A673 (cell line): ENCODE results near the gene MEX3D. TPM values are rescaled to one million over a fixed set of nuclear protein-coding genes. Genes with fewer than 3 reads are reported as not detected.

Experiments used
- BruUV-seq: library from RNA; stranded (reverse); fragments of 400-500 nt; replicated peaks from 2 replicates; lab custom pipeline; 2021; lab: Mats Ljungman, UMichigan
- CTCF ChIA-PET: fragments of 300-600 bp; sonication (Branson Sonifier 250); formaldehyde crosslinking; loops from one replicate; lab custom pipeline; 2022; ENCODE audit warnings: antibody characterized with exemption; lab: Charles Lee
- POLR2A ChIA-PET: fragments of 300-600 bp; sonication (Branson Sonifier 250); formaldehyde crosslinking; loops from one replicate; lab custom pipeline; 2022; ENCODE audit warnings: antibody characterized with exemption; ENCODE audit not compliant: low non-redundant PET; lab: Charles Lee
- DNase-seq: peaks from one replicate; pipeline ENCODE4 v3.0.0-alpha.2; 2015; ENCODE audit warnings: low spot score
- H3K27ac ChIP-seq: fragments of 200-600 bp; sonication (generic); 2 replicates; pipeline ENCODE4 v1.5.1; 2016; ENCODE audit warnings: mixed run types, low read depth, mild to moderate bottlenecking, mixed read lengths, antibody characterized with exemption, low read length; ENCODE audit not compliant: poor library complexity, severe bottlenecking
- H3K27me3 ChIP-seq: fragments of 200-600 bp; sonication (generic); replicated peaks from 2 replicates; pipeline ENCODE4 v1.6.1; 2017; ENCODE audit warnings: mixed run types, low read depth, mild to moderate bottlenecking, mixed read lengths, antibody characterized with exemption, low read length; ENCODE audit not compliant: insufficient read depth, poor library complexity
- H3K36me3 ChIP-seq: fragments of 200-600 bp; sonication (generic); 2 replicates; pipeline ENCODE4 v1.6.1; 2016; ENCODE audit warnings: mixed run types, mild to moderate bottlenecking, mixed read lengths, antibody characterized with exemption, low read length; ENCODE audit not compliant: insufficient read depth, poor library complexity, severe bottlenecking
- H3K4me1 ChIP-seq: fragments of 200-600 bp; sonication (generic); 2 replicates; pipeline ENCODE4 v1.6.1; 2017; ENCODE audit warnings: mixed run types, mild to moderate bottlenecking, mixed read lengths, antibody characterized with exemption, low read length; ENCODE audit not compliant: insufficient read depth, poor library complexity, severe bottlenecking
- H3K4me3 ChIP-seq: fragments of 200-600 bp; sonication (generic); 2 replicates; pipeline ENCODE4 v1.5.1; 2016; ENCODE audit warnings: low read depth, mixed run types, mild to moderate bottlenecking, mixed read lengths, low read length; ENCODE audit not compliant: poor library complexity, severe bottlenecking
- H3K9me3 ChIP-seq: fragments of 200-600 bp; sonication (generic); 2 replicates; pipeline ENCODE4 v1.6.1; 2016; ENCODE audit warnings: mixed run types, low read depth, mild to moderate bottlenecking, mixed read lengths, antibody characterized with exemption, low read length; ENCODE audit not compliant: poor library complexity, severe bottlenecking
- EZH2 ChIP-seq: fragments of 200-600 bp; sonication (generic); IDR thresholded peaks from 2 replicates; pipeline ENCODE4 v1.6.1; 2017; ENCODE audit warnings: borderline replicate concordance, low read depth, mild to moderate bottlenecking, mixed read lengths, antibody characterized with exemption, low read length; ENCODE audit not compliant: poor library complexity, severe bottlenecking
- intact Hi-C: fragments of 100-400 bp; cut with micrococcal nuclease; formaldehyde crosslinking; loops from one replicate; pipeline ENCODE4 v1.10.0; 2022; ENCODE audit not compliant: unreplicated experiment
- total RNA-seq: library from RNA; stranded (reverse); gene quantifications from 2 replicates; pipeline ENCODE4 v1.2.3, GENCODE V29; 2021
- TF ChIP-seq, protein P1 (sequence below): fragments of 300-800, 200-600 bp; sonication (generic); conservative IDR thresholded peaks from 2 replicates; pipeline ENCODE4 v1.5.1; 2017; ENCODE audit warnings: low read depth, mild to moderate bottlenecking, antibody characterized with exemption, low read length, moderate library complexity, mixed read lengths

The MEX3D gene
- total RNA-seq, 1 experiment from 2014 or later, result 60.0 TPM

DNA sequence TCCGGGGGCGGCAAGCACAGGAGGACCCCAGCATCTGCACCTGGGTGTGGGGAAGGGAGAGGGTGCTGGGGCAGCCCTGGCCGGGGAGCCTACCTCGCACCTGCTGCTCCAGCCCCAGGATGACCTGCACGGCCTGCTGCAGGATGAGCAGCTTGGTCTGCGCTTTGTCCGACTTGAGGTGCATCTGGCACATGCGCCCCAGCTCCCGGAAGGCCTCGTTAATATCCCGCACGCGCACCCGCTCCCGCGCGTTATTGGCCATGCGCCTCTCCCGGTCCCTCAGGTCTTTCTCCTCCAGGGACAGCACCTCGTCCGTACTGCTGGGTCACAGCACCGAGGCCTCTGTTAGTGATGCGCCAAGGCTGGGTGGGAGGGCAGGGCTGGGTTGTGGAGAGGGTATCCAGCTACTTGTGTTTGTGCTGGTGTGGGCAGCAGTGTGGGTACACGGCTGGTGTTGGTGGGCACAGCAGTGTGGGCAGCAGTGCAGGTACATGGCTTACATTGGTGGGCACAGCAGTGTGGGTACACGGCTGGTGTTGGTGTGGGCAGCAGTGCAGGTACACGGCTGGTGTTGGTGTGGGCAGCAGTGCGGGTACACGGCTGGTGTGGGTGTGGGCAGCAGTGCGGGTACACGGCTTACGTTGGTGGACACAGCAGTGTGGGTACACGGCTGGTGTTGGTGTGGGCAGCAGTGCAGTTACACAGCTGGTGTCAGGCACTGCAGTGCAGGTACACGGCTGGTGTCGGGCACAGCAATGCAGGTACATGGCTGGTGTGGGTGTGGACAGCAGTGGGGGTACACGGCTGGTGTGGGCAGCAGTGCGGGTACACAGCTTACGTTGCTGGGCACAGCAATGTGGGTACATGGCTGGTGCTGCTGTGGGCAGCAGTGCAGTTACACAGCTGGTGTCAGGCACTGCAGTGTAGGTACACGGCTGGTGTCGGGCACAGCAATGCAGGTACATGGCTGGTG is 44.3 kb upstream of the MEX3D start:
- Histone ChIP-seq H3K27ac (no peak overlapping the region), H3K27me3 (no peaks in the 10 kb centered on the region), H3K36me3 (peaks cover 68% of the 10 kb centered on the region), H3K9me3 (no peaks in the 10 kb centered on the region), H3K4me1 (no peaks in the 10 kb centered on the region), H3K4me3 (no peak overlapping the region)
- intact Hi-C loops, result no loop called here
- no peak for DNase-seq
- no TSS peak for BruUV-seq
- POLR2A ChIA-PET, result interaction anchor here (0.8 kb wide), 1 partner anchor 643 kb away, joined by 32 read pairs; no protein-coding TSS in a partner anchor
- no peak for TF ChIP-seq EZH2
- TF ChIP-seq, protein P1, sequence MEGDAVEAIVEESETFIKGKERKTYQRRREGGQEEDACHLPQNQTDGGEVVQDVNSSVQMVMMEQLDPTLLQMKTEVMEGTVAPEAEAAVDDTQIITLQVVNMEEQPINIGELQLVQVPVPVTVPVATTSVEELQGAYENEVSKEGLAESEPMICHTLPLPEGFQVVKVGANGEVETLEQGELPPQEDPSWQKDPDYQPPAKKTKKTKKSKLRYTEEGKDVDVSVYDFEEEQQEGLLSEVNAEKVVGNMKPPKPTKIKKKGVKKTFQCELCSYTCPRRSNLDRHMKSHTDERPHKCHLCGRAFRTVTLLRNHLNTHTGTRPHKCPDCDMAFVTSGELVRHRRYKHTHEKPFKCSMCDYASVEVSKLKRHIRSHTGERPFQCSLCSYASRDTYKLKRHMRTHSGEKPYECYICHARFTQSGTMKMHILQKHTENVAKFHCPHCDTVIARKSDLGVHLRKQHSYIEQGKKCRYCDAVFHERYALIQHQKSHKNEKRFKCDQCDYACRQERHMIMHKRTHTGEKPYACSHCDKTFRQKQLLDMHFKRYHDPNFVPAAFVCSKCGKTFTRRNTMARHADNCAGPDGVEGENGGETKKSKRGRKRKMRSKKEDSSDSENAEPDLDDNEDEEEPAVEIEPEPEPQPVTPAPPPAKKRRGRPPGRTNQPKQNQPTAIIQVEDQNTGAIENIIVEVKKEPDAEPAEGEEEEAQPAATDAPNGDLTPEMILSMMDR, result no peak
- CTCF ChIA-PET, result no interaction called here

DNA sequence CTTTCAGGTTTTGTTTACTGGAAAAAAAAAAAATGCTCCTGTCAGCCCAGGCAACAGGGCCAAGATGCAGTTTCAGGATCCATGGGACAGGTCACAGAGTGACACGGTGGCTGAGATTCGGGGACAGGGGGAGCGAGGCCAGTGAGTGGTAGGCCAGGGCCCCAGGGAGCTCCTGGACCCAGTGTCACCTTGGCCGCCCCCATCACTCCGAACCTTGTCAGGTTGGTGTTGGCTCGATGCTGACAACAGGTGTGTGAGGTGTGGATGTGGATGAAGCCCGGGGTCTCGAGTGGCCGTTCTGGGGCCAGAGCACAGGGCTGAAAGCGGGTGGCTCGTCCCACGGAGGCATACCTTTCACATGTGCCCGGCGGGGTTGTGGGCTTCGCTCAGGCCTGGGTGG is 43.2 kb upstream of the MEX3D start:
- CTCF ChIA-PET, result no interaction called here

DNA sequence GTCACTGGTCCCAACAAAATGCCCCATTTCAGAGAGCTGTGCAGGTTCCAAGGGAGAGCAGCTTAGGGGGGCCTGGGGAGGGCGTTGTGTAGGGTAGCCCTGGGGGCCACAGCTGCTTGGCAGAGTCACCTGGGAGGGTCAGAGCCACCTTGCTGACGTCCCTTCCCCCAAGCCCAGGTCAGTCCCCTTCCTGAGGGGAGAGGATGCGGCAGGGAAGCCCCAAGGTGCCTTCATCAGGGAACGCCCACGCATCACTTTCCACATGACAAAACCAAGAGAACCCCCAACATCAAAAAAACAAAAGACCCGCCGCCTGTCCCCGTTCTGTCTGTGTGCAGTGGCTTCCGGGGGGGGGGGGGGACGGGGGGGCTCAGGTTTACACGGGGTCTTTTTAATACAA is 42.5 kb upstream of the MEX3D start:
- POLR2A ChIA-PET, result no interaction called here
- Histone ChIP-seq H3K27ac (no peak overlapping the region), H3K4me3 (no peak overlapping the region), H3K36me3 (peaks cover 54% of the 10 kb centered on the region), H3K9me3 (no peaks in the 10 kb centered on the region), H3K4me1 (peaks cover 6% of the 10 kb centered on the region), H3K27me3 (no peaks in the 10 kb centered on the region)
- no TSS peak for BruUV-seq
- no peak for DNase-seq
- CTCF ChIA-PET, result no interaction called here
- TF ChIP-seq, protein P1, result no peak
- TF ChIP-seq EZH2, result no peak
- intact Hi-C loops, result no loop called here

More for the DNA sequence above, 43.2 kb upstream of the MEX3D start:
- H3K27ac ChIP-seq, result no peak overlapping the region
- BruUV-seq, result no TSS peak
- no peak overlapping the region for H3K4me3 ChIP-seq
- H3K9me3 ChIP-seq, result no peaks in the 10 kb centered on the region
- no peak for DNase-seq
- H3K36me3 ChIP-seq, result peaks cover 62% of the 10 kb centered on the region
- H3K27me3 ChIP-seq, result no peaks in the 10 kb centered on the region
- POLR2A ChIA-PET, result no interaction called here
- peaks cover under 1% of the 10 kb centered on the region for H3K4me1 ChIP-seq
- intact Hi-C loops, result no loop called here
- TF ChIP-seq EZH2, result no peak
- TF ChIP-seq, protein P1, result no peak
